B cell (primary cell): ENCODE results near the gene CAMTA1. TPM values are rescaled to one million over a fixed set of nuclear protein-coding genes. Genes with fewer than 3 reads are reported as not detected.

Experiments used
- ATAC-seq: fragments of 200-7000 bp; cut with Tn5 transposase; one replicate; pipeline ENCODE4 v1.10.0; 2021; ENCODE audit warnings: low read depth, mild to moderate bottlenecking, moderate number of reproducible peaks, moderate library complexity
- CTCF ChIA-PET: fragments of 350-600 bp; sonication (Branson Sonifier 250); formaldehyde crosslinking; loops from one replicate; lab custom pipeline; 2021; ENCODE audit warnings: antibody characterized with exemption, inconsistent platforms; lab: Charles Lee
- POLR2A ChIA-PET: fragments of 350-600 bp; sonication (Branson Sonifier 250); formaldehyde crosslinking; loops from one replicate; lab custom pipeline; 2021; ENCODE audit warnings: antibody characterized with exemption; lab: Charles Lee
- DNase-seq: peaks from one replicate; pipeline ENCODE4 v3.0.0; 2013
- H2AFZ ChIP-seq: 2 replicates; pipeline ENCODE4 v1.6.1; 2012; ENCODE audit warnings: mild to moderate bottlenecking, low read depth, low read length; ENCODE audit not compliant: insufficient read depth, poor library complexity, severe bottlenecking
- H3K27ac ChIP-seq, 2 donors: 1 replicate in 1 of 2; 2 replicates in 1 of 2; pipeline ENCODE4 v1.5.1; 2012 to 2013; ENCODE audit warnings: low read length in 2 of 2, mild to moderate bottlenecking in 2 of 2, moderate library complexity in 1 of 2
- H3K27me3 ChIP-seq, 4 experiments: fragments of 200-600 bp in 1 of 4; sonication (generic) in 1 of 4; replicated peaks in 1 of 4; 1 replicate in 2 of 4; 2 replicates in 2 of 4; pipeline versions ENCODE4 v1.6.1 to v1.7.0; 2013 to 2016; ENCODE audit warnings: low read length in 3 of 4, mild to moderate bottlenecking in 2 of 4, mixed read lengths in 1 of 4, moderate library complexity in 1 of 4; ENCODE audit not compliant: insufficient read depth in 4 of 4, control insufficient read depth in 3 of 4; ENCODE audit errors: control extremely low read depth in 1 of 4
- H3K36me3 ChIP-seq, 2 experiments: replicated peaks in 1 of 2; 1 replicate in 1 of 2; 2 replicates in 1 of 2; pipeline versions ENCODE4 v1.6.1 to v1.7.1; 2013; ENCODE audit warnings: low read length in 1 of 2; ENCODE audit not compliant: insufficient read depth in 2 of 2, control insufficient read depth in 1 of 2; ENCODE audit errors: control extremely low read depth in 1 of 2, extremely low read depth in 1 of 2
- H3K4me1 ChIP-seq, 2 donors: fragments of 200-600 bp in 1 of 2; sonication (generic) in 1 of 2; 1 replicate in 1 of 2; 2 replicates in 1 of 2; pipeline versions ENCODE4 v1.5.1 to v1.6.1; 2013 to 2017; ENCODE audit warnings: low read length in 2 of 2; ENCODE audit not compliant: control insufficient read depth in 2 of 2, insufficient read depth in 2 of 2
- H3K4me2 ChIP-seq: replicated peaks from 2 replicates; pipeline ENCODE3; 2012; ENCODE audit warnings: mild to moderate bottlenecking, low read depth, low read length; ENCODE audit not compliant: poor library complexity, severe bottlenecking
- H3K4me3 ChIP-seq, 5 experiments: fragments of 200-600 bp in 1 of 5; sonication (generic) in 1 of 5; 1 replicate in 3 of 5; 2 replicates in 2 of 5; pipeline versions ENCODE4 v1.5.1 to v1.7.0; 2011 to 2016; ENCODE audit warnings: low read length in 4 of 5, mild to moderate bottlenecking in 4 of 5, low read depth in 2 of 5, control low read depth in 1 of 5, moderate library complexity in 1 of 5; ENCODE audit not compliant: insufficient read depth in 1 of 5; ENCODE audit errors: control extremely low read depth in 1 of 5, extremely low read depth in 1 of 5
- H3K79me2 ChIP-seq: fragments of 200-600 bp; sonication (generic); one replicate; pipeline ENCODE4 v1.6.0; 2016; ENCODE audit warnings: low read length; ENCODE audit not compliant: control insufficient read depth, insufficient read depth
- H3K9ac ChIP-seq: fragments of 200-600 bp; sonication (generic); 2 replicates; pipeline ENCODE4 v1.6.1; 2017; ENCODE audit warnings: mild to moderate bottlenecking, low read length, moderate library complexity
- H3K9me3 ChIP-seq, 3 donors: one replicate each; pipeline versions ENCODE4 v1.6.1 to v1.7.1; 2013; ENCODE audit warnings: low read length in 2 of 3; ENCODE audit not compliant: control insufficient read depth in 2 of 3, insufficient read depth in 1 of 3; ENCODE audit errors: control extremely low read depth in 1 of 3
- H4K20me1 ChIP-seq: 2 replicates; pipeline ENCODE4 v1.6.0; 2012; ENCODE audit warnings: mild to moderate bottlenecking, low read length; ENCODE audit not compliant: insufficient read depth, control insufficient read depth, poor library complexity, severe bottlenecking
- H3K27ac Mint-ChIP-seq: one replicate; pipeline ENCODE4 v1.8.0; 2021; ENCODE audit warnings: mixed read lengths
- H3K27me3 Mint-ChIP-seq: one replicate; pipeline ENCODE4 v1.8.0; 2021; ENCODE audit warnings: mixed read lengths
- H3K4me1 Mint-ChIP-seq: one replicate; pipeline ENCODE4 v1.8.0; 2021; ENCODE audit warnings: mixed read lengths
- H3K4me3 Mint-ChIP-seq: one replicate; pipeline ENCODE4 v1.8.0; 2021; ENCODE audit warnings: mixed read lengths
- H3K9me3 Mint-ChIP-seq: one replicate; pipeline ENCODE4 v1.8.0; 2022; ENCODE audit warnings: mixed read lengths; ENCODE audit not compliant: insufficient read depth
- EZH2 ChIP-seq: IDR thresholded peaks from 2 replicates; pipeline ENCODE4 v1.6.1; 2012; ENCODE audit warnings: borderline replicate concordance, low read depth, mild to moderate bottlenecking, moderate library complexity, low read length; ENCODE audit not compliant: insufficient read depth, poor library complexity, severe bottlenecking
- WGBS: methylation state at CpG from one replicate; pipeline ENCODE4 v1.1.5; 2013; ENCODE audit warnings: missing lambda C conversion rate; ENCODE audit not compliant: insufficient coverage; 5-methylcytosine and 5-hydroxymethylcytosine counted together
- intact Hi-C: fragments of 100-400 bp; cut with micrococcal nuclease; formaldehyde crosslinking; loops from one replicate; pipeline ENCODE4 v1.10.0; 2022
- polyA plus RNA-seq: library from polyadenylated mRNA; depleted of rRNA; stranded (reverse); fragments of >200 nt; gene quantifications from 2 replicates; pipeline ENCODE4 v1.2.3, GENCODE V29; 2012
- total RNA-seq, 2 donors: library from RNA; stranded (reverse); fragments of 120-200 nt in 1 of 2; gene quantifications; 1 replicate in 1 of 2; 2 replicates in 1 of 2; pipeline versions ENCODE4 v1.2.3 to v1.2.4, GENCODE V29; 2013 to 2022
- TF ChIP-seq, protein P1 (sequence below): fragments of 200-600 bp; IDR thresholded peaks from one replicate; pipeline ENCODE4 v1.8.0; 2022; ENCODE audit warnings: antibody characterized with exemption, mild to moderate bottlenecking

Gene CAMTA1
- total and polyA plus RNA-seq, 2 donors (not counting 1 experiment from before 2014, with no cell fraction given) = 42.2 to 45.7 TPM

DNA sequence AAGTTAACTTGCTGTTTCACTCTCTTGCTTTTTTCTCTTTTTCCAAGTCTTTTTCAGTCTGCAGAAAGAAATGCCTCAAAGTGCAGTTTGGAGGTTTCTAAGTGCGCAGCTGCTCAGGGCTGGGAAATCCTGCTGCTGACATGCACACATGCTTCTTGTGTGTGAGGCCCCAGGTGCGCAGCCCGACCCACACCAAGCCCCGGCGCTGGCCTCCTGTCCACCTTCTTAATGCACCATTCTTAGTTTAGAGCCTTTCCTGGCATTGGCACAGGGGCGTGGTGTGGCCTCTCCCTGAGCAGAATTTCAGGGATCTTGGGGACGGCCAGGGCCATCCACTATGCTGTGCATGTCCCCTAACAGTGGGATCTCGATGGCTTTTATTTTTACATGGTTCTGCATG, 315.2 kb downstream of the CAMTA1 start:
- H3K27ac Mint-ChIP-seq = no peak overlapping the region
- Histone ChIP-seq H3K27ac (no peak overlapping the region), H3K4me1 (no peaks in the 10 kb centered on the region), H3K79me2 (no peaks in the 10 kb centered on the region), H4K20me1 (no peaks in the 10 kb centered on the region), H3K36me3 (no peaks in the 10 kb centered on the region), H3K9ac (no peak overlapping the region), H3K4me2 (no peak overlapping the region), H3K27me3 (peaks cover 0 to 2% (median 0%) of the 10 kb centered on the region in 4 experiments), H3K4me3 (no peak overlapping the region), H2AFZ (no peak overlapping the region), H3K9me3 (peaks cover 0 to 3% (median 0%) of the 10 kb centered on the region in 3 donors)
- TF ChIP-seq, protein P1, sequence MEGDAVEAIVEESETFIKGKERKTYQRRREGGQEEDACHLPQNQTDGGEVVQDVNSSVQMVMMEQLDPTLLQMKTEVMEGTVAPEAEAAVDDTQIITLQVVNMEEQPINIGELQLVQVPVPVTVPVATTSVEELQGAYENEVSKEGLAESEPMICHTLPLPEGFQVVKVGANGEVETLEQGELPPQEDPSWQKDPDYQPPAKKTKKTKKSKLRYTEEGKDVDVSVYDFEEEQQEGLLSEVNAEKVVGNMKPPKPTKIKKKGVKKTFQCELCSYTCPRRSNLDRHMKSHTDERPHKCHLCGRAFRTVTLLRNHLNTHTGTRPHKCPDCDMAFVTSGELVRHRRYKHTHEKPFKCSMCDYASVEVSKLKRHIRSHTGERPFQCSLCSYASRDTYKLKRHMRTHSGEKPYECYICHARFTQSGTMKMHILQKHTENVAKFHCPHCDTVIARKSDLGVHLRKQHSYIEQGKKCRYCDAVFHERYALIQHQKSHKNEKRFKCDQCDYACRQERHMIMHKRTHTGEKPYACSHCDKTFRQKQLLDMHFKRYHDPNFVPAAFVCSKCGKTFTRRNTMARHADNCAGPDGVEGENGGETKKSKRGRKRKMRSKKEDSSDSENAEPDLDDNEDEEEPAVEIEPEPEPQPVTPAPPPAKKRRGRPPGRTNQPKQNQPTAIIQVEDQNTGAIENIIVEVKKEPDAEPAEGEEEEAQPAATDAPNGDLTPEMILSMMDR = no peak
- TF ChIP-seq EZH2 = no peak
- ATAC-seq (no peak), DNase-seq (no peak)
- no peaks in the 10 kb centered on the region for H3K4me1 Mint-ChIP-seq
- no peak overlapping the region for H3K4me3 Mint-ChIP-seq
- ChIA-PET CTCF (no interaction called here), POLR2A (no interaction called here)
- WGBS = 92% methylated on average over 8 of the region's 8 CpGs
- no peaks in the 10 kb centered on the region for H3K9me3 Mint-ChIP-seq
- intact Hi-C loops = no loop called here
- H3K27me3 Mint-ChIP-seq = peaks cover 17% of the 10 kb centered on the region

DNA sequence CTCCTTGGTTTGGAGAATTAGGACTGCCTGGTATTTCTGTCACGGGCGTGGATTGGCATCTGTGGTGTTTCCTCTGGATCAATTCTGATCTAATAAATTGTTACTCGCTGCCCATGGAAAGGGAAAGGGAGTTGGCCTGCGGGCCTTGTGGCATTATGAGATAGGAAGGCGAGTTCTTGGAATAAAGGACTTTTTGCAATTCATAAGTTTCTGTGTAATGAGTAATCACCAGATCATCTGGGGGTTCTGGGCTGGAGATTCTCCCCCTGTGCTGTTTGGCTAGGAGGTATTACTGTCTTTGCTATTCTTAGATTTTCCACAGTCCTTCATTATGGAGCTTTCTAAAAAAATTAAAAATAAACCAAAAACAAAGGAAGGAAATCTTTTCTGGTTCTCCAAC, 315.9 kb downstream of the CAMTA1 start:
- Histone ChIP-seq H3K79me2 (no peaks in the 10 kb centered on the region), H3K4me2 (no peak overlapping the region), H3K4me1 (no peaks in the 10 kb centered on the region), H3K9me3 (peaks cover 0 to 3% (median 0%) of the 10 kb centered on the region in 3 donors), H3K36me3 (no peaks in the 10 kb centered on the region), H4K20me1 (no peaks in the 10 kb centered on the region), H3K27me3 (peaks cover 0 to 2% (median 0%) of the 10 kb centered on the region in 4 experiments), H3K27ac (no peak overlapping the region), H3K9ac (no peak overlapping the region), H3K4me3 (no peak overlapping the region), H2AFZ (no peak overlapping the region)
- WGBS = 93% methylated on average over 4 of the region's 5 CpGs
- no peak overlapping the region for H3K27ac Mint-ChIP-seq
- CTCF ChIA-PET = no interaction called here
- ATAC-seq (no peak), DNase-seq (no peak)
- POLR2A ChIA-PET = no interaction called here
- intact Hi-C loops = no loop called here
- H3K9me3 Mint-ChIP-seq = no peaks in the 10 kb centered on the region
- no peak for TF ChIP-seq EZH2
- TF ChIP-seq, protein P1 = no peak
- H3K4me1 Mint-ChIP-seq = no peaks in the 10 kb centered on the region
- peaks cover 14% of the 10 kb centered on the region for H3K27me3 Mint-ChIP-seq
- no peak overlapping the region for H3K4me3 Mint-ChIP-seq
